ENCODE results near the gene THOC5.
"Not testable (repeated sequence)": the region's sequence is repeated elsewhere in the genome, so short reads cannot be mapped to it uniquely, and the experiment has no call there.

THOC5 gene

GRCh38 chr22:29567338-29567737 lies 13.8 kb upstream of the THOC5 start:
- no peaks in the 10 kb centered on the region for H3K4me1 ChIP-seq
- H3K9me3 ChIP-seq (replicated peaks in 1 of 11): no peaks in the 10 kb centered on the region
- peaks cover 0 to 4% (median 0%) of the 10 kb centered on the region in 11 experiments; a peak in 2 of 22 replicates for H4K20me1 ChIP-seq
- no peak overlapping the region for H3K4me3 ChIP-seq
- TF ChIP-seq Cebpa-rat (IDR thresholded peaks at IDR 0.05): no peak
- no peak overlapping the region for H3K4me2 ChIP-seq
- peaks cover 42 to 91% (median 82%) of the 10 kb centered on the region in 11 experiments for H3K36me3 ChIP-seq
- H3K27me3 ChIP-seq: no peaks in the 10 kb centered on the region
- no peak overlapping the region for H3K27ac ChIP-seq
- no peak overlapping the region for H3K9ac ChIP-seq

- not testable (repeated sequence) for H3K9me3 ChIP-seq (replicated peaks in 1 of 11); H3K9ac ChIP-seq; H3K4me1 ChIP-seq; H4K20me1 ChIP-seq; H3K27ac ChIP-seq; H3K4me3 ChIP-seq; H3K27me3 ChIP-seq; H3K4me2 ChIP-seq
- peaks cover 51 to 98% (median 85%) of the 10 kb centered on the region in 11 experiments for H3K36me3 ChIP-seq
These were observed 13.0 kb upstream of the THOC5 start for GRCh38 chr22:29566513-29566912.

- Histone ChIP-seq H3K4me2 (no peak overlapping the region), H3K27ac (no peak overlapping the region), H3K4me1 (no peaks in the 10 kb centered on the region), H3K27me3 (no peaks in the 10 kb centered on the region), H4K20me1 (no peaks in the 10 kb centered on the region), H3K36me3 (peaks cover 64 to 98% (median 93%) of the 10 kb centered on the region in 11 experiments), H3K9me3 (replicated peaks in 1 of 11) (no peaks in the 10 kb centered on the region), H3K9ac (no peak overlapping the region), H3K4me3 (no peak overlapping the region)
- TF ChIP-seq Cebpa-rat (IDR thresholded peaks at IDR 0.05): no peak
These were observed 10.3 kb upstream of the THOC5 start for GRCh38 chr22:29563652-29564460.

GRCh38 chr22:29559853-29560252 lies 6.3 kb upstream of the THOC5 start:
- peaks cover 71 to 98% (median 93%) of the 10 kb centered on the region in 11 experiments for H3K36me3 ChIP-seq
- H3K4me3 ChIP-seq: no peak overlapping the region
- H3K27ac ChIP-seq: no peak overlapping the region
- TF ChIP-seq Cebpa-rat (IDR thresholded peaks at IDR 0.05): no peak
- peaks cover 0 to 6% (median under 1%) of the 10 kb centered on the region in 10 experiments; a peak in 12 of 20 replicates for H3K4me1 ChIP-seq
- H3K9ac ChIP-seq: no peak overlapping the region
- no peaks in the 10 kb centered on the region for H3K27me3 ChIP-seq
- no peak overlapping the region for H3K4me2 ChIP-seq
- no peaks in the 10 kb centered on the region for H3K9me3 ChIP-seq (replicated peaks in 1 of 11)
- no peaks in the 10 kb centered on the region for H4K20me1 ChIP-seq

GRCh38 chr22:29559030-29559429 lies 5.5 kb upstream of the THOC5 start:
- no peak overlapping the region for H3K4me3 ChIP-seq
- H4K20me1 ChIP-seq: no peaks in the 10 kb centered on the region
- H3K4me1 ChIP-seq: peaks cover 7 to 14% (median 9%) of the 10 kb centered on the region in 10 experiments
- H3K36me3 ChIP-seq: peaks cover 70 to 93% (median 89%) of the 10 kb centered on the region in 11 experiments
- TF ChIP-seq Cebpa-rat (IDR thresholded peaks at IDR 0.05): no peak
- H3K4me2 ChIP-seq: no peak overlapping the region
- no peaks in the 10 kb centered on the region for H3K9me3 ChIP-seq (replicated peaks in 1 of 11)
- H3K27ac ChIP-seq: no peak overlapping the region
- no peaks in the 10 kb centered on the region for H3K27me3 ChIP-seq
- H3K9ac ChIP-seq: no peak overlapping the region

- peaks cover 49 to 70% (median 60%) of the 10 kb centered on the region in 11 experiments for H3K36me3 ChIP-seq
- H3K4me2 ChIP-seq: peak overlapping the region in 6 of 11 experiments; percentile 78 to 93 (median 85); a peak in 7 of 22 replicates
- peak overlapping the region in 3 of 11 experiments; percentile 86 to 90 (median 90); a peak in 3 of 22 replicates for H3K9ac ChIP-seq
- H3K9me3 ChIP-seq (replicated peaks in 1 of 11): peaks cover 0 to 7% (median 0%) of the 10 kb centered on the region in 11 experiments; a peak in 4 of 22 replicates
- no peak for TF ChIP-seq Cebpa-rat (IDR thresholded peaks at IDR 0.05)
- peaks cover 0 to 10% (median 0%) of the 10 kb centered on the region in 11 experiments; a peak in 4 of 22 replicates for H4K20me1 ChIP-seq
- peaks cover 9 to 20% (median 12%) of the 10 kb centered on the region in 10 experiments for H3K4me1 ChIP-seq
- no peak overlapping the region for H3K4me3 ChIP-seq
- H3K27me3 ChIP-seq: no peaks in the 10 kb centered on the region
- peak overlapping the region in 5 of 11 experiments; percentile 2 to 85 (median 82); a peak in 5 of 22 replicates for H3K27ac ChIP-seq
These were observed 1.6 kb upstream of the THOC5 start for GRCh38 chr22:29555065-29555644.

GRCh38 chr22:29552357-29552756 lies 1.2 kb downstream of the THOC5 start:
- peak overlapping the region; percentile 72 to 96 (median 81); a peak in 15 of 20 replicates for H3K4me3 ChIP-seq
- peak overlapping the region in 6 of 11 experiments; percentile 85 to 90 (median 88); a peak in 8 of 22 replicates for H3K9ac ChIP-seq
- not testable (repeated sequence) for H3K27me3 ChIP-seq
- H3K9me3 ChIP-seq (replicated peaks in 1 of 11): peaks cover 0 to 13% (median 7%) of the 10 kb centered on the region in 11 experiments; a peak in 10 of 22 replicates
- H3K27ac ChIP-seq: peak overlapping the region in 8 of 11 experiments; percentile 18 to 85 (median 84); a peak in 6 of 22 replicates
- H3K4me1 ChIP-seq: peaks cover 9 to 20% (median 12%) of the 10 kb centered on the region in 10 experiments
- H3K36me3 ChIP-seq: peaks cover 45 to 70% (median 62%) of the 10 kb centered on the region in 11 experiments
- peaks cover 0 to 19% (median 0%) of the 10 kb centered on the region in 11 experiments; a peak in 5 of 22 replicates for H4K20me1 ChIP-seq
- peak overlapping the region; percentile 71 to 93 (median 87); a peak in 21 of 22 replicates for H3K4me2 ChIP-seq

DNA sequence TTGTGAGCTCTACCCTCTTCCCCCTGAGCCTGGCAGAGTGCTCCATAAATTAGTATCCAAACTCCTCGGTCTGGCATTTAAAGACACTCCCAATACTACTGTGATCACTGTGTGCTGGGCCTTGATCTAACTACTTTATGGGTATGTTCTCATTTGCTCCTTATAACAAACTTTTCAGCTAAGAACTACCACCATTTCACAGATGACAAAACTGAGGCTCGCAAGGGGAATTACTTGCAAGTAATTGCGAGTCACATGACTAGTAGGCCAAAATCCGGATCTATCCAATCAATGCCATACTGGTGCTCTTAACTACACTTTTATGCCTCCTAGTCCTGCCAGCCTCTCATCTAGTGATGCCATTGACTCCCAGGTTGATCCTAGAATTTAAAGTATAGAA lies 3.6 kb downstream of the THOC5 start:
- Histone ChIP-seq H3K4me2 (no peak overlapping the region), H4K20me1 (peaks cover 0 to 39% (median 13%) of the 10 kb centered on the region in 11 experiments; a peak in 14 of 22 replicates), H3K27me3 (no peaks in the 10 kb centered on the region), H3K9ac (no peak overlapping the region), H3K36me3 (peaks cover 52 to 70% (median 63%) of the 10 kb centered on the region in 11 experiments), H3K4me1 (peaks cover 9 to 16% (median 12%) of the 10 kb centered on the region in 10 experiments), H3K4me3 (no peak overlapping the region), H3K9me3 (replicated peaks in 1 of 11) (peaks cover 0 to 13% (median 7%) of the 10 kb centered on the region in 11 experiments; a peak in 10 of 22 replicates), H3K27ac (no peak overlapping the region)
- TF ChIP-seq Cebpa-rat (IDR thresholded peaks at IDR 0.05): no peak

DNA sequence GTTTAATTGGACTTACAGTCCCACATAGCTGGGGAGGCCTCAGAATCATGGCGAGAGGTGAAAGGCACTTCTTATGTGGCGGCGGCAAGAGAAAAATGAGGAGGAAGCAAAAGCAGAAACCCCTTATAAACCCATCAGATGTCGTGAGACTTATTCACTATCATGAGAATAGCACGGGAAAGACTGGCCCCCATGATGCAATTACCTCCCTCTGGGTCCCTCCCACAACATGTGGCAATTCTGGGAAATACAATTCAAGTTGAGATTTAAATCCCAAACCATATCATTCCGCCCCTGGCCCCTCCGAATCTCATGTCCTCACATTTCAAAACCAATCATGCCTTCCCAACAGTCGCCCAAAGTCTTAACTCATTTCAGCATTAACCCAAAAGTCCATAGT lies 8.5 kb downstream of the THOC5 start:
- Histone ChIP-seq H3K36me3 (peaks cover 92 to 100% (median 97%) of the 10 kb centered on the region in 11 experiments), H3K4me1 (peaks cover 0 to 12% (median 2%) of the 10 kb centered on the region in 10 experiments; a peak in 8 of 20 replicates)

More for the DNA sequence above, 8.5 kb downstream of the THOC5 start:
- not testable (repeated sequence) for H3K9ac ChIP-seq, H3K27ac ChIP-seq, H3K4me3 ChIP-seq, H3K27me3 ChIP-seq, H3K4me2 ChIP-seq
- Histone ChIP-seq H4K20me1 (peaks cover 0 to 42% (median 19%) of the 10 kb centered on the region in 11 experiments; a peak in 14 of 22 replicates), H3K9me3 (replicated peaks in 1 of 11) (peaks cover 0 to 13% (median 6%) of the 10 kb centered on the region in 11 experiments; a peak in 7 of 22 replicates)

Data from BLaER1 treated with 17β-estradiol and CSF1 and Interleukin-3, amounts not matched to agents 10 nM and 100 nM (cell line).